OCI-LY1 (cell line): ENCODE results near the gene SLC39A13.

Experiments used
- H2AFZ ChIP-seq: fragments of 200-600 bp; sonication (generic), shearing (Covaris generic); 2 replicates; pipeline ENCODE4 v1.6.0; 2014; ENCODE audit warnings: antibody characterized with exemption, mild to moderate bottlenecking, low read length
- H3F3A ChIP-seq: fragments of 200-600 bp; sonication (generic), shearing (Covaris generic); 2 replicates; pipeline ENCODE4 v1.6.0; 2014; ENCODE audit warnings: mild to moderate bottlenecking, antibody characterized with exemption, low read length, moderate library complexity; ENCODE audit not compliant: insufficient read depth
- H3K27ac ChIP-seq: fragments of 200-600 bp; sonication (generic); 2 replicates; pipeline ENCODE4 v1.5.1; 2014; ENCODE audit warnings: low read length, mixed run types, mild to moderate bottlenecking, low read depth; ENCODE audit not compliant: poor library complexity, severe bottlenecking
- H3K27me3 ChIP-seq: fragments of 200-600 bp; sonication (generic); 2 replicates; pipeline ENCODE4 v1.6.0; 2014; ENCODE audit warnings: antibody characterized with exemption, mild to moderate bottlenecking, low read length, moderate library complexity; ENCODE audit not compliant: insufficient read depth
- H3K36me3 ChIP-seq: fragments of 200-600 bp; sonication (generic); 2 replicates; pipeline ENCODE4 v1.6.1; 2014; ENCODE audit warnings: mild to moderate bottlenecking, antibody characterized with exemption, low read length, moderate library complexity, mixed read lengths; ENCODE audit not compliant: insufficient read depth
- H3K4me1 ChIP-seq: fragments of 200-600 bp; sonication (generic); 2 replicates; pipeline ENCODE4 v1.5.1; 2014; ENCODE audit warnings: mild to moderate bottlenecking, low read length, moderate library complexity; ENCODE audit not compliant: insufficient read depth, severe bottlenecking
- H3K4me2 ChIP-seq: fragments of 200-600 bp; sonication (generic), shearing (Covaris generic); 2 replicates; pipeline ENCODE4 v1.6.1; 2014; ENCODE audit warnings: low read length
- H3K4me3 ChIP-seq: fragments of 200-600 bp; sonication (generic); 2 replicates; pipeline ENCODE4 v1.5.1; 2014; ENCODE audit warnings: low read length, low read depth, mild to moderate bottlenecking, mixed read lengths; ENCODE audit not compliant: poor library complexity, severe bottlenecking
- H3K79me2 ChIP-seq: fragments of 200-600 bp; shearing (Covaris generic); 2 replicates; pipeline ENCODE4 v1.6.1; 2016; ENCODE audit warnings: mixed run types, low read length, mixed read lengths; ENCODE audit not compliant: insufficient read depth
- H3K9ac ChIP-seq: fragments of 200-600 bp; sonication (generic), shearing (Covaris generic); 2 replicates; pipeline ENCODE4 v1.6.1; 2014; ENCODE audit warnings: mild to moderate bottlenecking, low read length, mixed read lengths
- H3K9me2 ChIP-seq: fragments of 200-600 bp; sonication (generic), shearing (Covaris generic); 2 replicates; pipeline ENCODE4 v1.6.1; 2014; ENCODE audit warnings: low read depth, mild to moderate bottlenecking, low read length, mixed read lengths
- H3K9me3 ChIP-seq: fragments of 200-600 bp; shearing (Covaris generic); 2 replicates; pipeline ENCODE4 v1.6.1; 2014; ENCODE audit warnings: low read length, mixed read lengths
- H4K20me1 ChIP-seq: fragments of 200-600 bp; sonication (generic), shearing (Covaris generic); 2 replicates; pipeline ENCODE4 v1.6.0; 2016; ENCODE audit warnings: mild to moderate bottlenecking, low read length; ENCODE audit not compliant: insufficient read depth
- EZH2 ChIP-seq: fragments of 200-600 bp; sonication (generic), shearing (Covaris generic); IDR thresholded peaks from 2 replicates; pipeline ENCODE4 v1.8.0; 2017; ENCODE audit warnings: borderline replicate concordance, mixed run types, mild to moderate bottlenecking, antibody characterized with exemption, low read length, moderate library complexity, mixed read lengths
- TF ChIP-seq, protein P1 (sequence below): fragments of 200-600 bp; sonication (generic), shearing (Covaris generic); IDR thresholded peaks from 2 replicates; pipeline ENCODE4 v1.5.1; 2017; ENCODE audit warnings: mild to moderate bottlenecking, antibody characterized with exemption, low read length, moderate library complexity, mixed read lengths

The SLC39A13 gene

DNA sequence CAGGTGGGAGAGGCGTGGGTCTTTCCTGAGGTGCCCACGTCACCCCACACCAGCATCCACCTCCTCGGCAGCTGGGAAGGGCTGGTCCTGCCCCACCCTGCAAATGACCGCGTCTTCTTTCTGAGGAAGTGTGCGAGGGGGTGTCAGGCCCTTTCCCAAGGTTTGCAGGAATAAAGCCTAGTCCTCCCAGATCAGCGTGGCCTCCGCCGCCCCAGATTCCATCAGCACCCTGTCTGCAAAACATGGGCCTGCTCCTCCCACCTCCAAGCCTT is 14.4 kb upstream of the SLC39A13 start:
- Histone ChIP-seq H3K9ac (peak overlapping the region; percentile 72), H3K36me3 (no peaks in the 10 kb centered on the region), H4K20me1 (no peaks in the 10 kb centered on the region), H3K4me2 (peak overlapping the region; percentile 53; the same call in 1 of the 2 replicates), H3K9me2 (no peaks in the 10 kb centered on the region), H3K79me2 (no peaks in the 10 kb centered on the region), H3K4me1 (peaks cover 47% of the 10 kb centered on the region), H3F3A (no peaks in the 10 kb centered on the region), H3K27ac (peak overlapping the region; percentile 88), H2AFZ (no peak overlapping the region), H3K4me3 (no peak overlapping the region), H3K9me3 (no peaks in the 10 kb centered on the region), H3K27me3 (no peaks in the 10 kb centered on the region)
- TF ChIP-seq EZH2, result no peak
- TF ChIP-seq, protein P1, sequence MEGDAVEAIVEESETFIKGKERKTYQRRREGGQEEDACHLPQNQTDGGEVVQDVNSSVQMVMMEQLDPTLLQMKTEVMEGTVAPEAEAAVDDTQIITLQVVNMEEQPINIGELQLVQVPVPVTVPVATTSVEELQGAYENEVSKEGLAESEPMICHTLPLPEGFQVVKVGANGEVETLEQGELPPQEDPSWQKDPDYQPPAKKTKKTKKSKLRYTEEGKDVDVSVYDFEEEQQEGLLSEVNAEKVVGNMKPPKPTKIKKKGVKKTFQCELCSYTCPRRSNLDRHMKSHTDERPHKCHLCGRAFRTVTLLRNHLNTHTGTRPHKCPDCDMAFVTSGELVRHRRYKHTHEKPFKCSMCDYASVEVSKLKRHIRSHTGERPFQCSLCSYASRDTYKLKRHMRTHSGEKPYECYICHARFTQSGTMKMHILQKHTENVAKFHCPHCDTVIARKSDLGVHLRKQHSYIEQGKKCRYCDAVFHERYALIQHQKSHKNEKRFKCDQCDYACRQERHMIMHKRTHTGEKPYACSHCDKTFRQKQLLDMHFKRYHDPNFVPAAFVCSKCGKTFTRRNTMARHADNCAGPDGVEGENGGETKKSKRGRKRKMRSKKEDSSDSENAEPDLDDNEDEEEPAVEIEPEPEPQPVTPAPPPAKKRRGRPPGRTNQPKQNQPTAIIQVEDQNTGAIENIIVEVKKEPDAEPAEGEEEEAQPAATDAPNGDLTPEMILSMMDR, result no peak

DNA sequence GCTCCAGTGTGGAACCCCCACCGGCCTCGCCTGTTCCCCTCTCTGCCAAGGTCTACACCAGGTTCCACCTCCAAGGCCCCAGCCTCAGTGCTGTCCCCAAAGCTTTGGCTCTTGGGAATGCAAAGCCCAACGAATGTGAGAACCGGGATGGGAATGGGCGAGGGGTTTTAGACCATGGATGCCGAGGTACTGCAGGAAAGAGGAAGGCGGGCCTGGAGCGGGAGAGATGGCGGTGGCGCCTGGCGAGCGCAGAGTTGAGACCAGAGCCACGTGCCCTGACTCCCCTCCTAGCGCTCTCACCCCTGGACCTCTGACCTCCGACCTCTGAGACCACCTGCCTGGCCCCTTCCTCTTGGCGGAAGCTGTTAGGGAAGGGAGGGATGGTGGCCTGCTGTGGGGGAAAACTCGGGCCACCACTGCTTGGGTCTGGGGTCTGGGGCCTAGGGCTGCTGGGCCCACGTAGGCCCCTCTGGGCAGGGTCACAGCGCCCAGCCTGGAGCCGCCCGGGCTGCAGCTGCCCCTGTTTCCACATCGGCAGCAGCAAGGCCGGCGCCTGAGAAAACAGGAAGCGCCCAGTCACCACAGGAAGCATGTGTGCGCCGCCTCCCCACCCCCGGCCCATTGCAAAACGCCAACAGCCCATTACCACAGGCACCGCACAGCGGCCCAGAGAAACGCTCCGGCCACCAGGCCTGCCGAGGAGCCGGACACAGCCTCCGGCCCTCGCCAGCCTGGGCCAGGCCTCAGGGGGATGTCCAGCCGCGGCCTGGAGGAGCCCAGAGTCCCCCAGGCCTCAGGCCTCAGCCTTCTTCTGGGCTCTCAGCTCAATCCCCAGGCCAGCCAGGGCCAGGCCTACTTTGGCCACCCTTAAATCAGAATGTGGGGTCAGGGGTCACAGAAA is 13.8 kb upstream of the SLC39A13 start:
- no peaks in the 10 kb centered on the region for H4K20me1 ChIP-seq
- TF ChIP-seq EZH2, result no peak
- TF ChIP-seq, protein P1, result no peak
- H3K79me2 ChIP-seq, result no peaks in the 10 kb centered on the region
- H2AFZ ChIP-seq, result no peak overlapping the region
- H3K36me3 ChIP-seq, result no peaks in the 10 kb centered on the region
- peaks cover 53% of the 10 kb centered on the region for H3K4me1 ChIP-seq
- H3F3A ChIP-seq, result no peaks in the 10 kb centered on the region
- H3K27ac ChIP-seq, result peak overlapping the region; percentile 88
- H3K9me2 ChIP-seq, result no peaks in the 10 kb centered on the region
- H3K9me3 ChIP-seq, result no peaks in the 10 kb centered on the region
- H3K4me2 ChIP-seq, result peak overlapping the region; percentile 53
- H3K27me3 ChIP-seq, result no peaks in the 10 kb centered on the region
- H3K9ac ChIP-seq, result peak overlapping the region; percentile 72
- H3K4me3 ChIP-seq, result peak overlapping the region; percentile 32

DNA sequence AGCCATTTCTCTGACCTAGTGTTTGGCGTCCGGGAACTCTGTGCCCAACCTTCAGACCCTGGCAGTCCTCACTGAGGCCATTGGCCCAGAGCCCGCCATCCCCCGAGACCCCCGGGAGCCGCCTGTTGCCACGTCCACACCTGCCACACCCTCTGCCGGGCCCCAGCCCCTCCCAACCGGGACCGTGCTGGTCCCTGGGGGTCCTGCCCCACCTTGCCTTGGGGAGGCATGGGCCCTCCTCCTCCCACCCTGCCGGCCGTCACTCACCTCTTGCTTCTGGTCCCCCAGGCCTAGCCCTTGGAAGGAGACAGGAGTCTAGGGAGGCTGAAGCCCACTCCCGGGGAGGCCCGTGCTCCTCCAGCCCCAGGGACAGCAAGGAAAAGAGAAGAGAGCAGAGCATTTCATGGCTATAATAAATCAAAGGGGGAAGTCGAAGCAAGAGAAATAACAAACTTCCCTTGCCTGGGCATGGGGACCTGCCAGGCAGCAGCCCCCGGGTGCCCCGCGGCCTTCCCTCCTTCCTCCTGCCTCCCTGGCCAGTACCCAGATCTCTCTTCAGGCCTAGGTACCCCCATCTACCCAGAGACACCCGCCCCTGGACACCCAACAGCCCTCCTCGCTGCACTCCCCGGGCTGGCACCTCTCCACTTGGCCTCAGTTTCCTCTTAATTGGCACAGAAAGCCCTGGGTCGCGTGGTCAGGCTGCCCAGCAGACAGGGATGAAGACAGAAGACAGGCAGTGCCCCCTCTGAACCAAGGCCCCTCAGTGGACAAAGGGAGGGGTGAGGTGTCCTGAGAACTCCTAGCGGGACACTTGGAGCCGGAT is 13.0 kb upstream of the SLC39A13 start:
- no peaks in the 10 kb centered on the region for H3K27me3 ChIP-seq
- H3K36me3 ChIP-seq, result no peaks in the 10 kb centered on the region
- no peaks in the 10 kb centered on the region for H3K9me2 ChIP-seq
- no peaks in the 10 kb centered on the region for H3F3A ChIP-seq
- peak overlapping the region; percentile 53 for H3K4me2 ChIP-seq
- H3K27ac ChIP-seq, result peak overlapping the region; percentile 88
- no peaks in the 10 kb centered on the region for H4K20me1 ChIP-seq
- peak overlapping the region; percentile 32 for H3K4me3 ChIP-seq
- peaks cover 57% of the 10 kb centered on the region for H3K4me1 ChIP-seq
- H3K9ac ChIP-seq, result peak overlapping the region; percentile 72
- no peaks in the 10 kb centered on the region for H3K9me3 ChIP-seq
- no peaks in the 10 kb centered on the region for H3K79me2 ChIP-seq
- no peak overlapping the region for H2AFZ ChIP-seq
- no peak for TF ChIP-seq EZH2
- TF ChIP-seq, protein P1, result no peak
